A549 (cell line): ENCODE data around the gene RAI14.

Source experiments
- BCL3 ChIP-seq: fragments of >200 bp; sonication (Bioruptor Twin); formaldehyde crosslinking; IDR thresholded peaks from 3 replicates; pipeline ENCODE4 v1.6.1; 2016
- EP300 ChIP-seq, 2 experiments: fragments of >200 bp; sonication (Bioruptor Twin); formaldehyde crosslinking; IDR thresholded peaks; 2 replicates in 1 of 2; 3 replicates in 1 of 2; pipeline ENCODE4 v1.6.1; 2016 to 2017
- FOXS1 ChIP-seq: fragments of 250-450 bp; sonication (Bioruptor Pico); IDR thresholded peaks from 2 replicates; pipeline ENCODE4 v1.5.0; 2020; ENCODE audit warnings: mild to moderate bottlenecking, moderate library complexity
- HDAC2 ChIP-seq: fragments of 200-600 bp; sonication (generic); IDR thresholded peaks from 2 replicates; pipeline ENCODE4 v1.6.1; 2016
- MAX ChIP-seq: IDR thresholded peaks from 2 replicates; pipeline ENCODE4 v1.6.1; 2012
- NPAS2 ChIP-seq: fragments of 250-450 bp; sonication (Bioruptor Pico); IDR thresholded peaks from 2 replicates; pipeline ENCODE4 v1.8.0; 2022; ENCODE audit warnings: mild to moderate bottlenecking, moderate library complexity, borderline replicate concordance
- POLR2A ChIP-seq: IDR thresholded peaks from 2 replicates; pipeline ENCODE4 v1.6.1; 2012; ENCODE audit warnings: mild to moderate bottlenecking, low read length
- RAD21 ChIP-seq, 2 experiments: fragments of >200 bp in 1 of 2; sonication (Bioruptor Twin) in 1 of 2; formaldehyde crosslinking in 1 of 2; IDR thresholded peaks in 1 of 2; conservative IDR thresholded peaks in 1 of 2; 2 replicates in 1 of 2; 3 replicates in 1 of 2; pipeline ENCODE4 v1.6.1; 2012 to 2018; ENCODE audit warnings: inconsistent platforms in 1 of 2
- TF ChIP-seq, protein P1 (sequence below): fragments of >200 bp; sonication (Bioruptor Twin); formaldehyde crosslinking; IDR thresholded peaks from 3 replicates; pipeline ENCODE4 v1.5.1; 2016

GRCh38 chr5:34722183-34722582 lies 66.1 kb downstream of the RAI14 start:
- TF ChIP-seq FOXS1 (no peak), POLR2A (no peak), HDAC2 (no peak), RAD21 (conservative IDR thresholded peaks at IDR 0.05 in 1 of 2, IDR thresholded peaks at IDR 0.05 in 1 of 2) (no peak), NPAS2 (CRISPR knock-in tag) (no peak), BCL3 (no peak), MAX (no peak), EP300 (IDR thresholded peaks at IDR 0.05) (no peak)
- TF ChIP-seq, protein P1, sequence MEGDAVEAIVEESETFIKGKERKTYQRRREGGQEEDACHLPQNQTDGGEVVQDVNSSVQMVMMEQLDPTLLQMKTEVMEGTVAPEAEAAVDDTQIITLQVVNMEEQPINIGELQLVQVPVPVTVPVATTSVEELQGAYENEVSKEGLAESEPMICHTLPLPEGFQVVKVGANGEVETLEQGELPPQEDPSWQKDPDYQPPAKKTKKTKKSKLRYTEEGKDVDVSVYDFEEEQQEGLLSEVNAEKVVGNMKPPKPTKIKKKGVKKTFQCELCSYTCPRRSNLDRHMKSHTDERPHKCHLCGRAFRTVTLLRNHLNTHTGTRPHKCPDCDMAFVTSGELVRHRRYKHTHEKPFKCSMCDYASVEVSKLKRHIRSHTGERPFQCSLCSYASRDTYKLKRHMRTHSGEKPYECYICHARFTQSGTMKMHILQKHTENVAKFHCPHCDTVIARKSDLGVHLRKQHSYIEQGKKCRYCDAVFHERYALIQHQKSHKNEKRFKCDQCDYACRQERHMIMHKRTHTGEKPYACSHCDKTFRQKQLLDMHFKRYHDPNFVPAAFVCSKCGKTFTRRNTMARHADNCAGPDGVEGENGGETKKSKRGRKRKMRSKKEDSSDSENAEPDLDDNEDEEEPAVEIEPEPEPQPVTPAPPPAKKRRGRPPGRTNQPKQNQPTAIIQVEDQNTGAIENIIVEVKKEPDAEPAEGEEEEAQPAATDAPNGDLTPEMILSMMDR: no peak
